HUES48 (cell line): ENCODE data around the gene MEP1A.
"Not testable (repeated sequence)": the region's sequence is repeated elsewhere in the genome, so short reads cannot be mapped to it uniquely, and the experiment has no call there.

ENCODE experiments used
- H3K27ac ChIP-seq: one replicate; pipeline ENCODE4 v1.7.0; 2013; ENCODE audit warnings: low read depth, low read length, inconsistent platforms
- H3K27me3 ChIP-seq: 2 replicates; pipeline ENCODE4 v1.6.1; 2013; ENCODE audit warnings: mild to moderate bottlenecking, low read length; ENCODE audit not compliant: control insufficient read depth, insufficient read depth
- H3K36me3 ChIP-seq: 2 replicates; pipeline ENCODE4 v1.6.1; 2013; ENCODE audit warnings: low read length; ENCODE audit not compliant: control insufficient read depth, insufficient read depth
- H3K4me1 ChIP-seq: 2 replicates; pipeline ENCODE4 v1.6.1; 2013; ENCODE audit warnings: mild to moderate bottlenecking, low read length; ENCODE audit not compliant: control insufficient read depth, insufficient read depth
- H3K4me3 ChIP-seq: 2 replicates; pipeline ENCODE4 v1.5.1; 2013; ENCODE audit warnings: mild to moderate bottlenecking, low read depth, low read length
- H3K9ac ChIP-seq: 2 replicates; pipeline ENCODE4 v1.6.1; 2013; ENCODE audit warnings: mild to moderate bottlenecking, low read depth, low read length, moderate library complexity
- H3K9me3 ChIP-seq: 2 replicates; pipeline ENCODE4 v1.6.1; 2013; ENCODE audit warnings: low read length; ENCODE audit not compliant: control insufficient read depth, insufficient read depth

The MEP1A gene

GRCh38 chr6:46838033-46838432, 44.8 kb downstream of the MEP1A start:
- no peaks in the 10 kb centered on the region for H3K4me1 ChIP-seq
- no peak overlapping the region for H3K4me3 ChIP-seq
- H3K27ac ChIP-seq = no peak overlapping the region
- H3K9ac ChIP-seq = no peak overlapping the region
- no peaks in the 10 kb centered on the region for H3K27me3 ChIP-seq
- H3K36me3 ChIP-seq = no peaks in the 10 kb centered on the region
- peaks cover 7% of the 10 kb centered on the region for H3K9me3 ChIP-seq

- not testable (repeated sequence) for H3K9ac ChIP-seq, H3K4me1 ChIP-seq, H3K9me3 ChIP-seq, H3K27me3 ChIP-seq, H3K36me3 ChIP-seq, H3K27ac ChIP-seq, H3K4me3 ChIP-seq
Measured at GRCh38 chr6:46842252-46842846, 49.2 kb downstream of the MEP1A start.

- H3K9me3 ChIP-seq = peaks cover 9% of the 10 kb centered on the region
- no peak overlapping the region for H3K4me3 ChIP-seq
- H3K9ac ChIP-seq = no peak overlapping the region
- peaks cover 3% of the 10 kb centered on the region for H3K4me1 ChIP-seq
- H3K36me3 ChIP-seq = no peaks in the 10 kb centered on the region
- H3K27ac ChIP-seq = no peak overlapping the region
- peaks cover 9% of the 10 kb centered on the region; the same call in 1 of the 2 replicates for H3K27me3 ChIP-seq
Measured at GRCh38 chr6:46845126-46845525, 51.9 kb downstream of the MEP1A start.

- H3K9ac ChIP-seq = 0 out of 2 replicates have a peak overlapping the region, but pooled peaks have one; percentile 9
- no peaks in the 10 kb centered on the region for H3K36me3 ChIP-seq
- no peak overlapping the region for H3K27ac ChIP-seq
- H3K9me3 ChIP-seq = no peaks in the 10 kb centered on the region
- H3K27me3 ChIP-seq = peaks cover 9% of the 10 kb centered on the region; the same call in 1 of the 2 replicates
- peak overlapping the region; percentile 53 for H3K4me3 ChIP-seq
- H3K4me1 ChIP-seq = peaks cover 3% of the 10 kb centered on the region
Measured at GRCh38 chr6:46848684-46849360, 55.6 kb downstream of the MEP1A start.

- peaks cover 3% of the 10 kb centered on the region for H3K4me1 ChIP-seq
- no peak overlapping the region for H3K9ac ChIP-seq
Measured at GRCh38 chr6:46849361-46849690, 56.1 kb downstream of the MEP1A start.

GRCh38 chr6:46850792-46851191, 57.6 kb downstream of the MEP1A start:
- no peak overlapping the region for H3K9ac ChIP-seq
- peaks cover 9% of the 10 kb centered on the region; the same call in 1 of the 2 replicates for H3K27me3 ChIP-seq
- H3K4me1 ChIP-seq = peaks cover 3% of the 10 kb centered on the region
- no peaks in the 10 kb centered on the region for H3K9me3 ChIP-seq
- H3K36me3 ChIP-seq = no peaks in the 10 kb centered on the region
- no peak overlapping the region for H3K27ac ChIP-seq
- no peak overlapping the region for H3K4me3 ChIP-seq

More at GRCh38 chr6:46849361-46849690, 56.1 kb downstream of the MEP1A start:
- Histone ChIP-seq H3K36me3 (no peaks in the 10 kb centered on the region), H3K9me3 (no peaks in the 10 kb centered on the region), H3K27me3 (peaks cover 9% of the 10 kb centered on the region; the same call in 1 of the 2 replicates), H3K4me3 (no peak overlapping the region), H3K27ac (no peak overlapping the region)

GRCh38 chr6:46851576-46851975, 58.4 kb downstream of the MEP1A start:
- not testable (repeated sequence) for H3K9me3 ChIP-seq, H3K27ac ChIP-seq, H3K4me1 ChIP-seq, H3K9ac ChIP-seq, H3K27me3 ChIP-seq, H3K4me3 ChIP-seq, H3K36me3 ChIP-seq

- not testable (repeated sequence) for H3K4me3 ChIP-seq, H3K27ac ChIP-seq, H3K9me3 ChIP-seq, H3K9ac ChIP-seq, H3K36me3 ChIP-seq, H3K27me3 ChIP-seq, H3K4me1 ChIP-seq
Measured at GRCh38 chr6:46855966-46856365, 62.8 kb downstream of the MEP1A start.

- Histone ChIP-seq H3K4me3 (no peak overlapping the region), H3K4me1 (peaks cover 9% of the 10 kb centered on the region), H3K9ac (no peak overlapping the region), H3K27me3 (no peaks in the 10 kb centered on the region), H3K27ac (no peak overlapping the region), H3K9me3 (no peaks in the 10 kb centered on the region), H3K36me3 (no peaks in the 10 kb centered on the region)
Measured at GRCh38 chr6:46862381-46862780, 69.2 kb downstream of the MEP1A start.

GRCh38 chr6:46863791-46864190, 70.6 kb downstream of the MEP1A start:
- Histone ChIP-seq H3K36me3 (no peaks in the 10 kb centered on the region), H3K4me3 (no peak overlapping the region), H3K4me1 (peaks cover 9% of the 10 kb centered on the region), H3K9ac (no peak overlapping the region), H3K27me3 (no peaks in the 10 kb centered on the region), H3K27ac (no peak overlapping the region), H3K9me3 (no peaks in the 10 kb centered on the region)

- Histone ChIP-seq H3K4me1 (peaks cover 9% of the 10 kb centered on the region), H3K27ac (peak overlapping the region; percentile 5), H3K9ac (no peak overlapping the region), H3K36me3 (no peaks in the 10 kb centered on the region), H3K27me3 (no peaks in the 10 kb centered on the region), H3K4me3 (no peak overlapping the region), H3K9me3 (no peaks in the 10 kb centered on the region)
Measured at GRCh38 chr6:46865221-46865620, 72.0 kb downstream of the MEP1A start.
